GM12891 (cell line): ENCODE data around the gene SEMA6C.

Experiments used
- POLR2A ChIP-seq: IDR thresholded peaks from 2 replicates; pipeline ENCODE4 v1.6.1; 2011; ENCODE audit warnings: low read depth, low read length, control low read depth
- POLR2AphosphoS5 ChIP-seq: IDR thresholded peaks from 2 replicates; pipeline ENCODE4 v1.6.1; 2011; ENCODE audit warnings: low read depth, low read length, control low read depth

- no peak for TF ChIP-seq POLR2A
- TF ChIP-seq POLR2AphosphoS5: no peak
Measured at GRCh38 chr1:151175863-151176262, 29.4 kb upstream of the SEMA6C start, which contains the start of gene TMOD4.
